ENCODE measurements around the gene RCN2. TPM values are rescaled to one million over a fixed set of nuclear protein-coding genes. Genes with fewer than 3 reads are reported as not detected.

The RCN2 gene
- total and polyA plus RNA-seq, 2 experiments from 2014 or later = 96.7 to 178 TPM

DNA sequence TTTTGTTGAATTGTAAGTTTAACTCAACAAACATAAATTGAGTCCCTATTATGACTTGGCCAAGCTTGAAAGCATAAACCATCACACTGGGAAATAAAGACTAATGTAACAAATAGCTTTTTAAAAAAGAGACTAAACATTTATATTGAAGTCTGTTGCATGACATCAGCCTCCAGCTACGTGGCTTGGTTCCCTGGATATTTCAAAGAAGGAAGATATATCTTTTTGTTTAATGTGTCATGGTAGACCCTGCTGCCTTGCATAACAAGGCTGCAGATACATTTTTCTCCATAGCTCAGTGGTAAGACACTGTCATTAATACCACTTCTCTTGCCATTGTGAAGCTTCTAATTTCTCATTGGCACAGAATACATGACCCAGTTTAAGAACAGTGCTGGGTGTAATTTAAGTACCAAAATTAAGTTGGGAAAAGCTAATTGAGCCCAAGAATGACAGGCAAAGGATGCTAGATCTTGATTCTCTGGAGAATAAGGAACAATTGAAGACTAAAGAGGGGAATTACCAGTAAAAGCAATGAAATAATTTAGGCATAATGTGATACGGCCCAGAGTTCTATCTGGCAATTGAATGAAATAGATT, 14.0 kb downstream of the RCN2 start:
- H3K4me2 ChIP-seq (ENCODE audit: unreplicated experiment) = no peak overlapping the region
- peaks cover 26% of the 10 kb centered on the region for H3K36me3 ChIP-seq (ENCODE audit: low read depth)
- no peaks in the 10 kb centered on the region for H3K4me1 ChIP-seq (ENCODE audit: insufficient read depth)
- H3K79me2 ChIP-seq (ENCODE audit: insufficient read depth) = no peaks in the 10 kb centered on the region
- no peaks in the 10 kb centered on the region for H3K27me3 ChIP-seq (replicated peaks; ENCODE audit: insufficient read depth)
- no peaks in the 10 kb centered on the region for H3F3A ChIP-seq (ENCODE audit: insufficient read depth)
- TF ChIP-seq EZH2 (IDR thresholded peaks at IDR 0.05; ENCODE audit: insufficient read depth, poor library complexity, severe bottlenecking) (no peak), EZH2phosphoT487 (IDR thresholded peaks at IDR 0.05; ENCODE audit: insufficient read depth, low read depth) (no peak)
- no peak overlapping the region for H3K27ac ChIP-seq
- H4K20me1 ChIP-seq (ENCODE audit: insufficient read depth) = no peaks in the 10 kb centered on the region
- H3K9me3 ChIP-seq (ENCODE audit: low read depth) = no peaks in the 10 kb centered on the region
- 86 to 93% methylated on average over 2 of the region's 2 CpGs for WGBS, 2 experiments (ENCODE audit: low coverage in 1 of 2, low lambda C conversion rate in 2 of 2, missing lambda C conversion rate in 2 of 2)
- H3K4me3 ChIP-seq = no peak overlapping the region
- in situ Hi-C loops (cut with MboI) = no loop called here
- H3K9me2 ChIP-seq (ENCODE audit: insufficient read depth) = no peaks in the 10 kb centered on the region
- no peak overlapping the region for H2AFZ ChIP-seq
- DNase-seq = no peak
- H3K9ac ChIP-seq = no peak overlapping the region

DNA sequence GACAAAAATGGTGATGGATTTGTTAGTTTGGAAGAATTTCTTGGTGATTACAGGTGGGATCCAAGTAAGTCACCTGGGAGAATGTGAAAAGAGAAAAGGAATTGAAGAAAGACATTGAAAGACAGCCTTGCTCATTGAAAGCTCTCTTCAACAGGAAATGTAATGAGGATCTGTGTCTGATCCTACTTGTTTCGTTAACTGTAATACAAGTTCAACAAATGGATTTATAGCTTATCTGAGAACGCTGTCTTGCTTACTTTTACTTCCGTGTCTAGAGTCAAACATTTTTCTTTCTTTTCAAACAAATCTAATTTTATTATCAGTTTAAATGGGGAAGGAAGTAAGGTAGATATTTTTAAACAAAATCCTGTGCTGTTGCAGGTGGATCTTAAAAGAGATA, 15.9 kb downstream of the RCN2 start:
- Histone ChIP-seq H3K4me3 (no peak overlapping the region), H3K9me2 (ENCODE audit: insufficient read depth) (no peaks in the 10 kb centered on the region), H3K79me2 (ENCODE audit: insufficient read depth) (no peaks in the 10 kb centered on the region), H3K4me2 (ENCODE audit: unreplicated experiment) (no peak overlapping the region), H3K9me3 (ENCODE audit: low read depth) (no peaks in the 10 kb centered on the region), H3K27ac (no peak overlapping the region), H3K4me1 (ENCODE audit: insufficient read depth) (no peaks in the 10 kb centered on the region), H3F3A (ENCODE audit: insufficient read depth) (no peaks in the 10 kb centered on the region), H4K20me1 (ENCODE audit: insufficient read depth) (no peaks in the 10 kb centered on the region), H3K9ac (no peak overlapping the region), H3K27me3 (replicated peaks; ENCODE audit: insufficient read depth) (no peaks in the 10 kb centered on the region), H3K36me3 (ENCODE audit: low read depth) (peaks cover 32% of the 10 kb centered on the region), H2AFZ (no peak overlapping the region)
- 96% methylated on average over 3 of the region's 3 CpGs for WGBS, 2 experiments (ENCODE audit: low coverage in 1 of 2, low lambda C conversion rate in 2 of 2, missing lambda C conversion rate in 2 of 2)
- TF ChIP-seq EZH2 (IDR thresholded peaks at IDR 0.05; ENCODE audit: insufficient read depth, poor library complexity, severe bottlenecking) = no peak
- no peak for TF ChIP-seq EZH2phosphoT487 (IDR thresholded peaks at IDR 0.05; ENCODE audit: insufficient read depth, low read depth)
- in situ Hi-C loops (cut with MboI) = no loop called here
- no peak for DNase-seq

DNA sequence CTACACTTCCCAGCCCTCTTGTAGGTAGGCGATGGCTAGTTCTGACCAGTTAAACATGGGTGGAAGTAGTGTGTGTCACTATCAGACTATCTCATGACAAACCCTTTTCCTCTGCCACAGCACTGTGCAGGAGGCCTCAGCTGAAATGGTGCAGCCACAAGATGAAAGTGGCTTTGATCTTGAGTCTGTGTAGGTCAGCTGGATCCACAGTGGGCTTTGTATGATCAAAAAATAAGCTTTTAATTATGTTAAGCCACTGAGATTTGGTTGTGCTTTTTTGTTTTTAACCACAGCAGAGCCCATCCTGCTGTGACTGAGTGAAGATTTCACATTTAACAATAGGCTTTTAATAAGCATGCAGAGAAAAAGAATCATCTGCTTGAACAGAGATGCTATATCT, 19.7 kb downstream of the RCN2 start:
- Histone ChIP-seq H3K36me3 (ENCODE audit: low read depth) (peaks cover 28% of the 10 kb centered on the region), H3K79me2 (ENCODE audit: insufficient read depth) (no peaks in the 10 kb centered on the region), H3K27ac (no peak overlapping the region), H3K9me3 (ENCODE audit: low read depth) (no peaks in the 10 kb centered on the region), H3K9ac (no peak overlapping the region), H2AFZ (no peak overlapping the region), H4K20me1 (ENCODE audit: insufficient read depth) (no peaks in the 10 kb centered on the region), H3K4me2 (ENCODE audit: unreplicated experiment) (no peak overlapping the region), H3K9me2 (ENCODE audit: insufficient read depth) (no peaks in the 10 kb centered on the region), H3K4me1 (ENCODE audit: insufficient read depth) (no peaks in the 10 kb centered on the region), H3K27me3 (replicated peaks; ENCODE audit: insufficient read depth) (no peaks in the 10 kb centered on the region), H3K4me3 (no peak overlapping the region), H3F3A (ENCODE audit: insufficient read depth) (no peaks in the 10 kb centered on the region)
- DNase-seq = no peak
- no peak for TF ChIP-seq EZH2 (IDR thresholded peaks at IDR 0.05; ENCODE audit: insufficient read depth, poor library complexity, severe bottlenecking)
- 97 to 100% methylated on average over 1 of the region's 1 CpG for WGBS, 2 experiments (ENCODE audit: low coverage in 1 of 2, low lambda C conversion rate in 2 of 2, missing lambda C conversion rate in 2 of 2)
- in situ Hi-C loops (cut with MboI) = no loop called here

DNA sequence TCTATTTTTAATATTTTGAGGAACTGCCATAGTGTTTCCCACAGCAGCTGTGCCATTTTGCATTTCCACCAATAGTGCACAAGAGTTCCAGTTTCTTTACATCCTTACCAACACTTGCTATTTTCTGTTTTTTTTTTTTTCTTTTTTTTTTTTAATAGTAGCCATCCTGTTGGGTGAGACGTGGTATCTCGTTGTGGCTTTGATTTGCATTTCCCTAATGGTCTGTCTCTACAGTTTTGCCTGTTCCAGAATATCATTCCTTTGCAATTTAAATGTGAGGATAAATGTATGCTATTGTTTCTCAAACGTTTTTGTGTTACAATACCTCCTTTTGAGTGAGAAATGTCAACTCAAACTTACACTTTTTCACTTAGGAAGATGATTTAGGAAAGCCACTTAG, 22.4 kb downstream of the RCN2 start:
- 58 to 60% methylated on average over 3 of the region's 3 CpGs for WGBS, 2 experiments (ENCODE audit: low coverage in 1 of 2, low lambda C conversion rate in 2 of 2, missing lambda C conversion rate in 2 of 2)
- Histone ChIP-seq H3F3A (ENCODE audit: insufficient read depth) (no peaks in the 10 kb centered on the region), H3K9me2 (ENCODE audit: insufficient read depth) (no peaks in the 10 kb centered on the region), H3K27ac (no peak overlapping the region), H3K4me3 (no peak overlapping the region), H3K36me3 (ENCODE audit: low read depth) (peaks cover 12% of the 10 kb centered on the region; the same call in 1 of the 2 replicates), H3K79me2 (ENCODE audit: insufficient read depth) (no peaks in the 10 kb centered on the region), H3K9me3 (ENCODE audit: low read depth) (no peaks in the 10 kb centered on the region), H2AFZ (no peak overlapping the region), H3K4me2 (ENCODE audit: unreplicated experiment) (no peak overlapping the region), H3K9ac (no peak overlapping the region), H3K4me1 (ENCODE audit: insufficient read depth) (no peaks in the 10 kb centered on the region), H4K20me1 (ENCODE audit: insufficient read depth) (no peaks in the 10 kb centered on the region), H3K27me3 (replicated peaks; ENCODE audit: insufficient read depth) (no peaks in the 10 kb centered on the region)
- in situ Hi-C loops (cut with MboI) = no loop called here
- DNase-seq = no peak
- TF ChIP-seq EZH2phosphoT487 (IDR thresholded peaks at IDR 0.05; ENCODE audit: insufficient read depth, low read depth) (no peak), EZH2 (IDR thresholded peaks at IDR 0.05; ENCODE audit: insufficient read depth, poor library complexity, severe bottlenecking) (no peak)

DNA sequence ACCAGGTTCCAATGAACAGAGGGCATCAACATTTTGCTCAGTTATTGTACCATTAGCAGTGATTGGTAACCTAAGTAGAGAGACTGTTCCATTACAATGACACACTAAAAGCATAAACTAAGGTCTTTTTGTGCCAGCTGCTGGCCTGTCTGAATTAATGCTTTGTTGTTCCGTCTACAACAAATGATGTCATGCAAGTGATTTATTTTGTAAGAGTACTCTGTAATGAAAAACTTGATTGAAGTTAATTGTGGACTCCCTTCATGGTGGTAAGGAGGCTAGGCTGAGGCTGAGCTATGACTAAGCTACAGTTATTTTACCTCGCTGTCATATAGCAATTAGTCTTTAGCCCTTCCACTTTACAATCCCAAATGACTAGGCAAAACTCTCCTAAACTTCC, 23.2 kb downstream of the RCN2 start:
- no peaks in the 10 kb centered on the region for H3K79me2 ChIP-seq (ENCODE audit: insufficient read depth)
- no peak overlapping the region for H3K27ac ChIP-seq
- DNase-seq = no peak
- no peak overlapping the region for H3K4me2 ChIP-seq (ENCODE audit: unreplicated experiment)
- in situ Hi-C loops (cut with MboI) = no loop called here
- no peaks in the 10 kb centered on the region for H3K9me3 ChIP-seq (ENCODE audit: low read depth)
- H4K20me1 ChIP-seq (ENCODE audit: insufficient read depth) = no peaks in the 10 kb centered on the region
- H3K9me2 ChIP-seq (ENCODE audit: insufficient read depth) = no peaks in the 10 kb centered on the region
- TF ChIP-seq EZH2phosphoT487 (IDR thresholded peaks at IDR 0.05; ENCODE audit: insufficient read depth, low read depth) (no peak), EZH2 (IDR thresholded peaks at IDR 0.05; ENCODE audit: insufficient read depth, poor library complexity, severe bottlenecking) (no peak)
- no peak overlapping the region for H3K9ac ChIP-seq
- H3K36me3 ChIP-seq (ENCODE audit: low read depth) = 0 out of 2 replicates have a peak, but pooled peaks cover 6% of the 10 kb centered on the region
- no peaks in the 10 kb centered on the region for H3K4me1 ChIP-seq (ENCODE audit: insufficient read depth)
- H3F3A ChIP-seq (ENCODE audit: insufficient read depth) = no peaks in the 10 kb centered on the region
- no peaks in the 10 kb centered on the region for H3K27me3 ChIP-seq (replicated peaks; ENCODE audit: insufficient read depth)
- WGBS, 2 experiments (ENCODE audit: low coverage in 1 of 2, low lambda C conversion rate in 2 of 2, missing lambda C conversion rate in 2 of 2) = 57 to 58% methylated on average over 2 of the region's 2 CpGs
- no peak overlapping the region for H2AFZ ChIP-seq
- no peak overlapping the region for H3K4me3 ChIP-seq
